Pulmonary artery endothelial cell (primary cell): Measurements from ENCODE around the gene SRPK2. TPM values are rescaled to one million over a fixed set of nuclear protein-coding genes. Genes with fewer than 3 reads are reported as not detected.
"Not testable (repeated sequence)": the region's sequence is repeated elsewhere in the genome, so short reads cannot be mapped to it uniquely, and the experiment has no call there.

Source experiments
- DNase-seq: peaks from one replicate; pipeline ENCODE4 v3.0.0-alpha.2; 2011; ENCODE audit warnings: low read depth, low spot score
- total RNA-seq: library from RNA; depleted of rRNA; stranded (reverse); fragments of >200 nt; gene quantifications from 2 replicates; pipeline ENCODE4 v1.2.3, GENCODE V29; 2014

Gene SRPK2
- total RNA-seq, 1 donor from 2014 or later, result 52.0 TPM

GRCh38 chr7:105339404-105340323, 49.1 kb downstream of the SRPK2 start:
- no peak for DNase-seq

GRCh38 chr7:105337529-105337928, 51.2 kb downstream of the SRPK2 start:
- no peak for DNase-seq

GRCh38 chr7:105336009-105336408, 52.7 kb downstream of the SRPK2 start:
- DNase-seq, result no peak

GRCh38 chr7:105332661-105333060, 56.1 kb downstream of the SRPK2 start:
- DNase-seq, result not testable (repeated sequence)

- no peak for DNase-seq
Observed at GRCh38 chr7:105330526-105330925, 58.2 kb downstream of the SRPK2 start.

- DNase-seq, result no peak
Observed at GRCh38 chr7:105327201-105327600, 61.5 kb downstream of the SRPK2 start.

- DNase-seq, result no peak
Observed at GRCh38 chr7:105325216-105325904, 63.4 kb downstream of the SRPK2 start.

- DNase-seq, result not testable (repeated sequence)
Observed at GRCh38 chr7:105324606-105325005, 64.1 kb downstream of the SRPK2 start.

GRCh38 chr7:105323366-105323765, 65.4 kb downstream of the SRPK2 start:
- DNase-seq, result no peak

- DNase-seq, result no peak
Observed at GRCh38 chr7:105322655-105323277, 66.0 kb downstream of the SRPK2 start.

- DNase-seq, result no peak
Observed at GRCh38 chr7:105321754-105322455, 66.8 kb downstream of the SRPK2 start.

GRCh38 chr7:105320896-105321295, 67.8 kb downstream of the SRPK2 start:
- DNase-seq, result no peak

- DNase-seq, result no peak
Observed at GRCh38 chr7:105319578-105319977, 69.1 kb downstream of the SRPK2 start.

- no peak for DNase-seq
Observed at GRCh38 chr7:105316578-105317344, 72.0 kb downstream of the SRPK2 start.

GRCh38 chr7:105315357-105315756, 73.4 kb downstream of the SRPK2 start:
- DNase-seq, result no peak

GRCh38 chr7:105309235-105310169, 79.2 kb downstream of the SRPK2 start:
- no peak for DNase-seq

GRCh38 chr7:105307163-105307672, 81.5 kb downstream of the SRPK2 start:
- no peak for DNase-seq

- no peak for DNase-seq
Observed at GRCh38 chr7:105306298-105306748, 82.4 kb downstream of the SRPK2 start.

GRCh38 chr7:105305633-105306032, 83.1 kb downstream of the SRPK2 start:
- no peak for DNase-seq
